ENCODE data around the gene DTNA.

DNA sequence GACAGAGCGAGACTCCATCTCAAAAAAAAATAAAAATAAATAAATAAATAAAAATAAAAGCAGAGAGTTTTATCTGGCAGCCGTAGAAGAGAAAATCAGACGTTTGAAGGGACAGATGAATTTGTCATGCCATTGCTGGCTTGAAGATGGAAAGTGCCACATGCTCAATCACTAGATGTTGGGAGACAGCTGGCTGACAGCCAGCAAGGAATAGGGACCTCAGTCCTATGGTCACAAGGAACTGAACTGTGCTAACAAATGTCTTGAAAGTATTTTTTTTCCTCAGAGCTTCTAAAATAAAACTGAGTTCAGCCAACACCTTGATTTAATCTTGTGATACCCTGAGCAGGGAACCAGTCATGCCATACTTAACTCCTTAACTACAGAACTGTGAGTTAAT, 65.4 kb downstream of the DTNA start:
- TF ChIP-seq, protein P1, sequence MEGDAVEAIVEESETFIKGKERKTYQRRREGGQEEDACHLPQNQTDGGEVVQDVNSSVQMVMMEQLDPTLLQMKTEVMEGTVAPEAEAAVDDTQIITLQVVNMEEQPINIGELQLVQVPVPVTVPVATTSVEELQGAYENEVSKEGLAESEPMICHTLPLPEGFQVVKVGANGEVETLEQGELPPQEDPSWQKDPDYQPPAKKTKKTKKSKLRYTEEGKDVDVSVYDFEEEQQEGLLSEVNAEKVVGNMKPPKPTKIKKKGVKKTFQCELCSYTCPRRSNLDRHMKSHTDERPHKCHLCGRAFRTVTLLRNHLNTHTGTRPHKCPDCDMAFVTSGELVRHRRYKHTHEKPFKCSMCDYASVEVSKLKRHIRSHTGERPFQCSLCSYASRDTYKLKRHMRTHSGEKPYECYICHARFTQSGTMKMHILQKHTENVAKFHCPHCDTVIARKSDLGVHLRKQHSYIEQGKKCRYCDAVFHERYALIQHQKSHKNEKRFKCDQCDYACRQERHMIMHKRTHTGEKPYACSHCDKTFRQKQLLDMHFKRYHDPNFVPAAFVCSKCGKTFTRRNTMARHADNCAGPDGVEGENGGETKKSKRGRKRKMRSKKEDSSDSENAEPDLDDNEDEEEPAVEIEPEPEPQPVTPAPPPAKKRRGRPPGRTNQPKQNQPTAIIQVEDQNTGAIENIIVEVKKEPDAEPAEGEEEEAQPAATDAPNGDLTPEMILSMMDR (conservative IDR thresholded peaks at IDR 0.05): no peak
- no peak for TF ChIP-seq EZH2 (IDR thresholded peaks at IDR 0.05; ENCODE audit: low read depth)
